ENCODE results near the gene SPIN4. TPM values are rescaled to one million over a fixed set of nuclear protein-coding genes. Genes with fewer than 3 reads are reported as not detected.

SPIN4 gene
- total and polyA plus RNA-seq, 2 donors (not counting 1 experiment from before 2014, with no cell fraction given): 1.6 to 5.8 TPM

GRCh38 chrX:63330681-63331080 lies 20.5 kb downstream of the SPIN4 start:
- no peak overlapping the region for H3K4me3 ChIP-seq (ENCODE audit: control extremely low read depth in 1 of 5, extremely low read depth in 1 of 5, insufficient read depth in 1 of 5, low read depth in 2 of 5, low read length in 4 of 5)
- no peaks in the 10 kb centered on the region for H3K27me3 ChIP-seq (replicated peaks in 1 of 4; ENCODE audit: control extremely low read depth in 1 of 4, control insufficient read depth in 3 of 4, insufficient read depth in 4 of 4, low read length in 3 of 4)
- H3K4me2 ChIP-seq (replicated peaks; ENCODE audit: low read depth, low read length, poor library complexity, severe bottlenecking): no peak overlapping the region
- H3K4me1 ChIP-seq (ENCODE audit: control insufficient read depth in 2 of 2, insufficient read depth in 2 of 2, low read length in 2 of 2): no peaks in the 10 kb centered on the region
- H3K79me2 ChIP-seq (ENCODE audit: control insufficient read depth, insufficient read depth, low read length): no peaks in the 10 kb centered on the region
- TF ChIP-seq EZH2 (IDR thresholded peaks at IDR 0.05; ENCODE audit: borderline replicate concordance, insufficient read depth, low read depth, low read length, poor library complexity, severe bottlenecking): no peak
- TF ChIP-seq, protein P1, sequence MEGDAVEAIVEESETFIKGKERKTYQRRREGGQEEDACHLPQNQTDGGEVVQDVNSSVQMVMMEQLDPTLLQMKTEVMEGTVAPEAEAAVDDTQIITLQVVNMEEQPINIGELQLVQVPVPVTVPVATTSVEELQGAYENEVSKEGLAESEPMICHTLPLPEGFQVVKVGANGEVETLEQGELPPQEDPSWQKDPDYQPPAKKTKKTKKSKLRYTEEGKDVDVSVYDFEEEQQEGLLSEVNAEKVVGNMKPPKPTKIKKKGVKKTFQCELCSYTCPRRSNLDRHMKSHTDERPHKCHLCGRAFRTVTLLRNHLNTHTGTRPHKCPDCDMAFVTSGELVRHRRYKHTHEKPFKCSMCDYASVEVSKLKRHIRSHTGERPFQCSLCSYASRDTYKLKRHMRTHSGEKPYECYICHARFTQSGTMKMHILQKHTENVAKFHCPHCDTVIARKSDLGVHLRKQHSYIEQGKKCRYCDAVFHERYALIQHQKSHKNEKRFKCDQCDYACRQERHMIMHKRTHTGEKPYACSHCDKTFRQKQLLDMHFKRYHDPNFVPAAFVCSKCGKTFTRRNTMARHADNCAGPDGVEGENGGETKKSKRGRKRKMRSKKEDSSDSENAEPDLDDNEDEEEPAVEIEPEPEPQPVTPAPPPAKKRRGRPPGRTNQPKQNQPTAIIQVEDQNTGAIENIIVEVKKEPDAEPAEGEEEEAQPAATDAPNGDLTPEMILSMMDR (IDR thresholded peaks at IDR 0.05): no peak
- H3K4me1 Mint-ChIP-seq: no peaks in the 10 kb centered on the region
- no peak overlapping the region for H3K4me3 Mint-ChIP-seq
- H3K9me3 ChIP-seq (ENCODE audit: control extremely low read depth in 1 of 3, control insufficient read depth in 2 of 3, insufficient read depth in 1 of 3, low read length in 2 of 3): no peaks in the 10 kb centered on the region
- H3K36me3 ChIP-seq (replicated peaks in 1 of 2; ENCODE audit: control extremely low read depth in 1 of 2, control insufficient read depth in 1 of 2, extremely low read depth in 1 of 2, insufficient read depth in 2 of 2, low read length in 1 of 2): no peaks in the 10 kb centered on the region
- H3K9ac ChIP-seq (ENCODE audit: low read length): no peak overlapping the region
- POLR2A ChIA-PET: no interaction called here
- no peak overlapping the region for H3K27ac ChIP-seq (ENCODE audit: low read length in 2 of 2)
- no peaks in the 10 kb centered on the region for H3K9me3 Mint-ChIP-seq (ENCODE audit: insufficient read depth)
- 93% methylated on average over 8 of the region's 8 CpGs for WGBS (ENCODE audit: insufficient coverage)
- no peaks in the 10 kb centered on the region for H4K20me1 ChIP-seq (ENCODE audit: control insufficient read depth, insufficient read depth, low read length, poor library complexity, severe bottlenecking)
- CTCF ChIA-PET: no interaction called here
- H3K27ac Mint-ChIP-seq: no peak overlapping the region
- intact Hi-C loops (cut with micrococcal nuclease): no loop called here
- ATAC-seq (ENCODE audit: low read depth) (no peak), DNase-seq (no peak)
- no peak overlapping the region for H2AFZ ChIP-seq (ENCODE audit: insufficient read depth, low read depth, low read length, poor library complexity, severe bottlenecking)
- no peaks in the 10 kb centered on the region for H3K27me3 Mint-ChIP-seq

DNA sequence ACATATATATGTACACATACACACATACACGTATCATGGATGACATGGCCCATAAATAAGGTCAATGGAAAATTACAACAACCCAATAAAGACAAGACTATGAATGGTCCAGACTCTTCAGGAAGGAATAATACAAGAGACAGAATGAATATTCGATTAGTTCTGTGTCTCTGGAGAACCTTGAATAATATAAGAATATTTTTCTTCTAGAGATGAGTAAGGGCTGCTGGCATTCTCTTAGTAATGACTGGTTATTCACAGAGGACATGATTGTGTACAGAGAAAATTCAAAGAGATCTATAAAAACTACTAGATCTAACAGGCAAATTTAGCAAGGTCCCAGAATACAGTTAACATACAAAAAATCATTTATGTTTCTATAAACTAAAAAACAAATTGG lies 23.3 kb downstream of the SPIN4 start:
- Mint-ChIP-seq H3K4me3 (no peak overlapping the region), H3K27ac (no peak overlapping the region)
- no peak for ATAC-seq (ENCODE audit: low read depth)

More for the DNA sequence above, 23.3 kb downstream of the SPIN4 start:
- DNase-seq: no peak
- H3K9me3 ChIP-seq (ENCODE audit: control extremely low read depth in 1 of 3, control insufficient read depth in 2 of 3, insufficient read depth in 1 of 3, low read length in 2 of 3): no peaks in the 10 kb centered on the region
- TF ChIP-seq, protein P1 (IDR thresholded peaks at IDR 0.05): no peak
- TF ChIP-seq EZH2 (IDR thresholded peaks at IDR 0.05; ENCODE audit: borderline replicate concordance, insufficient read depth, low read depth, low read length, poor library complexity, severe bottlenecking): no peak
- no peaks in the 10 kb centered on the region for H4K20me1 ChIP-seq (ENCODE audit: control insufficient read depth, insufficient read depth, low read length, poor library complexity, severe bottlenecking)
- intact Hi-C loops (cut with micrococcal nuclease): no loop called here
- H3K27me3 ChIP-seq (replicated peaks in 1 of 4; ENCODE audit: control extremely low read depth in 1 of 4, control insufficient read depth in 3 of 4, insufficient read depth in 4 of 4, low read length in 3 of 4): no peaks in the 10 kb centered on the region
- WGBS (ENCODE audit: insufficient coverage): no CpG with 5 or more reads among the region's 2 CpGs
- no peaks in the 10 kb centered on the region for H3K36me3 ChIP-seq (replicated peaks in 1 of 2; ENCODE audit: control extremely low read depth in 1 of 2, control insufficient read depth in 1 of 2, extremely low read depth in 1 of 2, insufficient read depth in 2 of 2, low read length in 1 of 2)
- no peaks in the 10 kb centered on the region for H3K27me3 Mint-ChIP-seq
- ChIA-PET CTCF (no interaction called here), POLR2A (no interaction called here)
- H3K79me2 ChIP-seq (ENCODE audit: control insufficient read depth, insufficient read depth, low read length): no peaks in the 10 kb centered on the region
- H3K4me1 ChIP-seq (ENCODE audit: control insufficient read depth in 2 of 2, insufficient read depth in 2 of 2, low read length in 2 of 2): no peaks in the 10 kb centered on the region
- H3K9ac ChIP-seq (ENCODE audit: low read length): no peak overlapping the region
- H3K4me1 Mint-ChIP-seq: no peaks in the 10 kb centered on the region
- no peak overlapping the region for H3K4me3 ChIP-seq (ENCODE audit: control extremely low read depth in 1 of 5, extremely low read depth in 1 of 5, insufficient read depth in 1 of 5, low read depth in 2 of 5, low read length in 4 of 5)
- H3K4me2 ChIP-seq (replicated peaks; ENCODE audit: low read depth, low read length, poor library complexity, severe bottlenecking): no peak overlapping the region
- H3K27ac ChIP-seq (ENCODE audit: low read length in 2 of 2): no peak overlapping the region
- H3K9me3 Mint-ChIP-seq (ENCODE audit: insufficient read depth): no peaks in the 10 kb centered on the region
- H2AFZ ChIP-seq (ENCODE audit: insufficient read depth, low read depth, low read length, poor library complexity, severe bottlenecking): no peak overlapping the region

Data from B cell (primary cell).